ENCODE results near the gene PCK1. TPM values are rescaled to one million over a fixed set of nuclear protein-coding genes. Genes with fewer than 3 reads are reported as not detected.

Gene PCK1
- polyA plus RNA-seq, 3 donors, result not detected

DNA sequence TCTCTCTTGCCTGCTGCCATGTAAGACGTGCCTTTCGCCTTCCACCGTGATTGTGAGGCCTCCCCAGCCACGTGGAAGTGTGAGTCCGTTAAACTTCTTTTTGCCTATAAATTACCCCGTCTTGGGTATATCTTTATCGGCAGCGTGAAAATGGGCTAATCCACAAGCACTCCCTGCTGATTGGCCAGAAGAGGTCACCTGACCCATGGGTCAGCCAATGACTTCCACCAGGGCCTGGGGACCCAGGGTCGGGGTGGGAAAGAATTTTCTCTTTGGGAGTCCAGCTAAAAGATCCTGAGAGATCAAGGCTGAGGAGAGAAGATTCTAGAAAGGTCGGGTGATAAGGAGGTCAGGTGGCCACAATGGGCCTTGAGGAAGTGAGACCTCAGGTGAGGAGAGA, 42.2 kb downstream of the PCK1 start:
- intact Hi-C loops (cut with micrococcal nuclease), result no loop called here
- Mint-ChIP-seq H3K27ac (no peak overlapping the region), H3K9me3 (peaks cover 0 to 3% (median 1%) of the 10 kb centered on the region in 7 donors), H3K4me3 (no peak overlapping the region), H3K4me1 (peaks cover 4% of the 10 kb centered on the region), H3K36me3 (peaks cover 0 to 9% of the 10 kb centered on the region in 2 donors), H3K27me3 (ENCODE audit: low read depth in 3 of 3) (peaks cover 8 to 22% (median 16%) of the 10 kb centered on the region in 3 donors)
- no peaks in the 10 kb centered on the region for H3K36me3 ChIP-seq (replicated peaks in 1 of 2; ENCODE audit: control insufficient read depth in 1 of 2, insufficient read depth in 2 of 2, low read length in 2 of 2)
- DNase-seq, result no peak
- no peak overlapping the region for H3K27ac ChIP-seq (ENCODE audit: low read depth in 1 of 2, low read length in 2 of 2)
- H3K4me2 ChIP-seq (replicated peaks; ENCODE audit: extremely low read depth, low read length, poor library complexity, severe bottlenecking), result no peak overlapping the region
- 89% methylated on average over 5 of the region's 10 CpGs for WGBS (ENCODE audit: insufficient coverage)
- H2AFZ ChIP-seq (ENCODE audit: insufficient read depth, low read depth, low read length, poor library complexity, severe bottlenecking), result no peak overlapping the region
- TF ChIP-seq, protein P1, sequence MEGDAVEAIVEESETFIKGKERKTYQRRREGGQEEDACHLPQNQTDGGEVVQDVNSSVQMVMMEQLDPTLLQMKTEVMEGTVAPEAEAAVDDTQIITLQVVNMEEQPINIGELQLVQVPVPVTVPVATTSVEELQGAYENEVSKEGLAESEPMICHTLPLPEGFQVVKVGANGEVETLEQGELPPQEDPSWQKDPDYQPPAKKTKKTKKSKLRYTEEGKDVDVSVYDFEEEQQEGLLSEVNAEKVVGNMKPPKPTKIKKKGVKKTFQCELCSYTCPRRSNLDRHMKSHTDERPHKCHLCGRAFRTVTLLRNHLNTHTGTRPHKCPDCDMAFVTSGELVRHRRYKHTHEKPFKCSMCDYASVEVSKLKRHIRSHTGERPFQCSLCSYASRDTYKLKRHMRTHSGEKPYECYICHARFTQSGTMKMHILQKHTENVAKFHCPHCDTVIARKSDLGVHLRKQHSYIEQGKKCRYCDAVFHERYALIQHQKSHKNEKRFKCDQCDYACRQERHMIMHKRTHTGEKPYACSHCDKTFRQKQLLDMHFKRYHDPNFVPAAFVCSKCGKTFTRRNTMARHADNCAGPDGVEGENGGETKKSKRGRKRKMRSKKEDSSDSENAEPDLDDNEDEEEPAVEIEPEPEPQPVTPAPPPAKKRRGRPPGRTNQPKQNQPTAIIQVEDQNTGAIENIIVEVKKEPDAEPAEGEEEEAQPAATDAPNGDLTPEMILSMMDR (IDR thresholded peaks at IDR 0.05), result no peak
- H3K79me2 ChIP-seq (ENCODE audit: insufficient read depth, low read length), result no peaks in the 10 kb centered on the region
- no peak overlapping the region for H3K9ac ChIP-seq (ENCODE audit: insufficient read depth, low read length, poor library complexity, severe bottlenecking)
- H3K9me3 ChIP-seq (replicated peaks in 1 of 2; ENCODE audit: control insufficient read depth in 1 of 2, insufficient read depth in 1 of 2, low read length in 2 of 2), result no peaks in the 10 kb centered on the region
- H3K27me3 ChIP-seq (ENCODE audit: control insufficient read depth in 2 of 2, insufficient read depth in 2 of 2, low read length in 2 of 2), result peaks cover 0 to 2% of the 10 kb centered on the region in 2 donors
- no peaks in the 10 kb centered on the region for H3K4me1 ChIP-seq (ENCODE audit: control insufficient read depth in 1 of 2, insufficient read depth in 2 of 2, low read length in 2 of 2)
- H3K4me3 ChIP-seq (replicated peaks in 1 of 3; ENCODE audit: low read depth in 2 of 3, low read length in 3 of 3), result no peak overlapping the region
- H4K20me1 ChIP-seq (ENCODE audit: insufficient read depth, low read length), result no peaks in the 10 kb centered on the region

DNA sequence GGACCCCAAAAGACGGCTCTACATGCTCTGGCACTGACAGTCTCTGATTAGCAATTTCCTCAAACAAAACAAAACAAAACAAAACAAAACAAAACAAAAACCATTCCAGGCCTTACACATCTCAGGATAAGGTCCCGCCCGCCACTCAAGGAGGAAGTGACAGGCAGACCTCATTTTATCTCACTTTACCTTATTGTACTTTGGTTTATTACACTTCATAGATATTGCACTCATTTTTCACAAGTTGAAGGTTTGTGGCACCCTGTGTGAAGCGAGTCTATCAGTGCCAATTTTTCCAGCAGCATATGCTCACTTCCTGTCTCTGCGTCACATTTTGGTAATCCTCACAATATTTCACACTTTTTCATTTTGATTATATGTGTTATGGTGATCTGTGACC, 44.1 kb downstream of the PCK1 start:
- Histone ChIP-seq H3K79me2 (ENCODE audit: insufficient read depth, low read length) (no peaks in the 10 kb centered on the region), H3K36me3 (replicated peaks in 1 of 2; ENCODE audit: control insufficient read depth in 1 of 2, insufficient read depth in 2 of 2, low read length in 2 of 2) (peaks cover 0 to 5% of the 10 kb centered on the region in 2 donors), H3K9ac (ENCODE audit: insufficient read depth, low read length, poor library complexity, severe bottlenecking) (no peak overlapping the region), H3K4me3 (replicated peaks in 1 of 3; ENCODE audit: low read depth in 2 of 3, low read length in 3 of 3) (no peak overlapping the region), H3K27ac (ENCODE audit: low read depth in 1 of 2, low read length in 2 of 2) (no peak overlapping the region), H3K27me3 (ENCODE audit: control insufficient read depth in 2 of 2, insufficient read depth in 2 of 2, low read length in 2 of 2) (peaks cover 0 to under 1% of the 10 kb centered on the region in 2 donors), H3K9me3 (replicated peaks in 1 of 2; ENCODE audit: control insufficient read depth in 1 of 2, insufficient read depth in 1 of 2, low read length in 2 of 2) (no peaks in the 10 kb centered on the region), H3K4me1 (ENCODE audit: control insufficient read depth in 1 of 2, insufficient read depth in 2 of 2, low read length in 2 of 2) (no peaks in the 10 kb centered on the region), H2AFZ (ENCODE audit: insufficient read depth, low read depth, low read length, poor library complexity, severe bottlenecking) (no peak overlapping the region), H4K20me1 (ENCODE audit: insufficient read depth, low read length) (no peaks in the 10 kb centered on the region), H3K4me2 (replicated peaks; ENCODE audit: extremely low read depth, low read length, poor library complexity, severe bottlenecking) (no peak overlapping the region)
- H3K36me3 Mint-ChIP-seq, result peaks cover 2 to 24% of the 10 kb centered on the region in 2 donors
- no peak overlapping the region for H3K4me3 Mint-ChIP-seq
- peaks cover 7 to 30% (median 11%) of the 10 kb centered on the region in 3 donors for H3K27me3 Mint-ChIP-seq (ENCODE audit: low read depth in 3 of 3)
- peaks cover 4% of the 10 kb centered on the region for H3K4me1 Mint-ChIP-seq
- intact Hi-C loops (cut with micrococcal nuclease), result no loop called here
- H3K27ac Mint-ChIP-seq, result no peak overlapping the region
- H3K9me3 Mint-ChIP-seq, result peaks cover 0 to 3% (median 1%) of the 10 kb centered on the region in 7 donors
- 44% methylated on average over 3 of the region's 5 CpGs for WGBS (ENCODE audit: insufficient coverage)
- DNase-seq, result no peak
- TF ChIP-seq, protein P1 (IDR thresholded peaks at IDR 0.05), result no peak

Measured in CD14-positive monocyte (primary cell).